ENCODE results near the gene TRIM13.
A peak's percentile ranks its signal among the peaks of the same experiment; 100 is the strongest.

TRIM13 gene

GRCh38 chr13:49996161-49996915 is 504 bp upstream of the TRIM13 start:
- DNase-seq (ENCODE audit: low read depth) = peak; percentile 69

GRCh38 chr13:49997955-49998354 is 1.1 kb downstream of the TRIM13 start:
- no peak for DNase-seq (ENCODE audit: low read depth)

DNA sequence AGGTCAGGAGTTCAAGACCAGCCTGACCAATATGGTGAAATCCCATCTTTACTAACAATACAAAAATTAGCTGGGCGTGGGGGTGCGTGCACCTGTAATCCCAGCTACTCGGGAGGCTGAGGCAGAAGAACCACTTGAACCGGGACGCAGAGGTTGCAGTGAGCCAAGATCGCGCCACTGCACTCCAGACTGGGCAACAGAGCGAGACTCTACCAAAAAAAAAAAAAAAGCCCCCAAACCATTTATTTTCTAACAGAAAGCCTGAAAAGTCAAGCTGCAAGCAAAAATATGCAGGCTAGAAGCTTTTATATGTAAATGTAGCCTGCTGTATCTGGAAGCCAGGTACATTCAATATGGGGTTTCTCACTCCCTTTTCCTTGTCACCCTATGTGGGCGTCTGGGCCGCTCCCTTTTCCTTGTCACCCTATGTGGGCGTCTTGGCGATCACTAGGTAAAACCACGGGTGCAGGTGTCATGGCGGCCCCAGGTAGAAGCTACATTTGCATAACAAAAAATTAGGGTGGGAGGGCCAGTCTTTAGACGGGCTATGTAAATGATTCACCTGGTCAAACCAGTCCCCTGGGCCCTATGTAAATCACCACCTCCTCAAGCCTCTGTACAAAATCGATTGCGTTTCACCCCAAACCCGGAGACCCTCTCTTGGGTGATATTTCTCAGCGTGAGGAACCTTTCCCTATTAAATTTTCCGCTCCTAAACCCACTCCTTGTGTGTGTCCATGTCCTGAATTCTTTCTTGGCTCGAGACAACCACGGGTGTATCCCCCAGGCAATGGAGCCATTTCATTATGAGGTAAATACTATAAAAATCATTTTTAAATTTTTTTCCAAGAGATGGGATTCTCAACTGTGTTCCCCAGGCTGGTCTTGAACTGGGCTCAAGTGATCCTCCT is 2.1 kb downstream of the TRIM13 start:
- no peak for DNase-seq (ENCODE audit: low read depth)

DNA sequence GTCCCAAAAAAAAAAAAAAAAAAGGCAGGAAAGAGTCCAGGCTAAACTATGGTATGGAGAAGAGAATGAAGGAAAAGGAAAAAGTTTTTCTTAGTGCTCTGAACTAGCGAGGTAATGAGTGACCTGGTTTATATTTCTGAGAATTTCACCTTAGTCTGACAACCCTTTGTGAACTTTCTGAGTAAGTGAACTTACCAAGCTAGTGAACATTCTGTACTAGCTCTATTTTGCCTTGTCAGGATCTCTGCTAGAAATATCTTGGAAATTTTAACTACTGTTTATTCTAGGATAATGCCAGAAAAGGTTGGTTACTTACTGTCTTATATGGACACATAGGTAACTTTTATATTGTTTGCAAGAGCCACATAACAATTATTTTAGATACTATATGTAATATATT is 4.4 kb downstream of the TRIM13 start:
- no peak for DNase-seq (ENCODE audit: low read depth)

- no peak for DNase-seq (ENCODE audit: low read depth)
These were observed 9.7 kb downstream of the TRIM13 start for GRCh38 chr13:50006426-50007135.

DNA sequence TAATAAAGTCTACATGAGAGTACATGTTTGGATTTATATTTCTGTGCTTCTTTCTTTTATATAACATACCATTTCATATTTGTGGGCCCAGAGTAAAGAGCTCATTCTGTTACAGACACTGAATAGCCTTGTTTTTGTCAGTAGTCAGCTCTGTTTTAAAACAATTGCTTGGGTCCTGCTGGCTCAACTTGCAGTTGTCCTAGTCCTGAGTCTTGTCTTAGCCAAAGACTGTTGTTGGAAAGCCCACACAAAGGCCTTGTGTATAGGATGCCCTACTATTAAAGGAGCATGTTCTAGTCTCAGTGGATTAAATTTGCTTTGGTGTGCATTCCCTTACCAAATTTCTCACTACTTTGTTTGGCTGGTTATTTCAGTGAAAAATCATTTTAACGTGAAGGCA is 14.6 kb downstream of the TRIM13 start:
- DNase-seq (ENCODE audit: low read depth) = no peak

DNA sequence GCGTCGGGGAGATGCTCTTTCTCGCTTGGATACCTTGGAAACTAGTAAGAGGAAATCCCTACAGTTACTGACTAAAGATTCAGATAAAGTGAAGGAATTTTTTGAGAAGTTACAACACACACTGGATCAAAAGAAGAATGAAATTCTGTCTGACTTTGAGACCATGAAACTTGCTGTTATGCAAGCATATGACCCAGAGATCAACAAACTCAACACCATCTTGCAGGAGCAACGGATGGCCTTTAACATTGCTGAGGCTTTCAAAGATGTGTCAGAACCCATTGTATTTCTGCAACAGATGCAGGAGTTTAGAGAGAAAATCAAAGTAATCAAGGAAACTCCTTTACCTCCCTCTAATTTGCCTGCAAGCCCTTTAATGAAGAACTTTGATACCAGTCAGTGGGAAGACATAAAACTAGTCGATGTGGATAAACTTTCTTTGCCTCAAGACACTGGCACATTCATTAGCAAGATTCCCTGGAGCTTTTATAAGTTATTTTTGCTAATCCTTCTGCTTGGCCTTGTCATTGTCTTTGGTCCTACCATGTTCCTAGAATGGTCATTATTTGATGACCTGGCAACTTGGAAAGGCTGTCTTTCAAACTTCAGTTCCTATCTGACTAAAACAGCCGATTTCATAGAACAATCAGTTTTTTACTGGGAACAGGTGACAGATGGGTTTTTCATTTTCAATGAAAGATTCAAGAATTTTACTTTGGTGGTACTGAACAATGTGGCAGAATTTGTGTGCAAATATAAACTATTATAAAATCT is 15.7 kb downstream of the TRIM13 start:
- DNase-seq (ENCODE audit: low read depth) = no peak

DNA sequence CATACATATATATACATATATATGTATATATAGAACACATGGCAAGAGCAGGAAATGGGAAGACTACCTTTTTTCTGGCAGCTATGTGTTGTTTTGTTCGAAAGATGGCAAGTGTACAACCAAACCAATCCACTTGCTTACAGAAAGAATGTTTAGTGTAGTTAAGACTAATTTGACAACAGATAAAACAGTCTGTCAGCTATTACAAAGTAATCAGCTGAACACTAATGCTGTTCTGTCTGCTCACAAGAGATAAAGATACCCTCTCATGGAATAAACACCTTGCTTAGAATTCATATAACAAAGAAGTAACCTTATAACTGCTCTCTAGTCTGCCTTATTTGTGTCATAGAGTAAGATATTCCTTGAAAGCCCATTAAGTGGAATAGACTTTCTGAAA is 17.5 kb downstream of the TRIM13 start:
- no peak for DNase-seq (ENCODE audit: low read depth)

- no peak for DNase-seq (ENCODE audit: low read depth)
These were observed 18.4 kb downstream of the TRIM13 start, which contains the start of gene KCNRG for GRCh38 chr13:50015258-50015657. TSS of gene KCNRG (plus strand) at chr13:50015444. CDS start at chr13:50015494, 50 bp downstream.

GRCh38 chr13:50015750-50016149 is 18.9 kb downstream of the TRIM13 start:
- no peak for DNase-seq (ENCODE audit: low read depth)

DNA sequence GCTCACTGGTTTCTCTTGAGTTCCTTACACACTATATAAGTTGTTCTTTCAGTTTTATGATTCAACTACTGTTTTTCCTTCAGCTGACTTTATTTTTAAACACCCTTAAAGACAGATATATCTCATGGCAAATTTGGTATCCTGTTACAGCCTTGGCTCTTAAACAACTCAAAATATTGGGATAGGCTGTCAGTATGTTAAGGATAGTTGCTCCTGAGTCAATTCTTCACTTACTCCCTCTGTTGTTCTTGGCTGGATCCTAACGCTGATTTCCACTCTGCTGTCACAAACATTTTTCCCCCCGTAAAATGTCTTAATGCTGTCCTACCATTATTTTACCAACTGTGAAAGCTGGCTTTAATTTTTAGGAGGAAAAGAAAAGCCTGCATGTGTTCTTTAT is 19.6 kb downstream of the TRIM13 start:
- DNase-seq (ENCODE audit: low read depth) = no peak

- no peak for DNase-seq (ENCODE audit: low read depth)
These were observed 21.0 kb downstream of the TRIM13 start for GRCh38 chr13:50017819-50018218.

DNA sequence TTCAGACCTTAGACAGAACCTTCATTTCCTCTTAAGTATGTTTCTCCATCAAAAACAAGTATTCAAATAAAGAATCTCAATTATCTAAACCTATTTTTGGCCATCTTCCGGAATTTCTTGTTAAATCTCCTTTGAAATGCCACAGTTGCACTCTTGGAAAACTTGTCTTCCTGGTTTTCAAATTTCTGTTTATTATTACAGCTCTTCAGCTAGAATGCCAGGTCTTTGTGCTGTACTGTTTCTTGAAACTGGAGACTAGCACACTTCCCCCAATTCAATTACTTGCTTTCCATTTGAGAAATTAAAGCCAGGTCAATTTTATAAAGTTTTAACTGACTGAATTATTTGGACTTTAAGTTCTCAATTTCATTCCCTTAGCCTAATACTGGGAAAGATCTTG is 28.6 kb downstream of the TRIM13 start:
- no peak for DNase-seq (ENCODE audit: low read depth)

DNA sequence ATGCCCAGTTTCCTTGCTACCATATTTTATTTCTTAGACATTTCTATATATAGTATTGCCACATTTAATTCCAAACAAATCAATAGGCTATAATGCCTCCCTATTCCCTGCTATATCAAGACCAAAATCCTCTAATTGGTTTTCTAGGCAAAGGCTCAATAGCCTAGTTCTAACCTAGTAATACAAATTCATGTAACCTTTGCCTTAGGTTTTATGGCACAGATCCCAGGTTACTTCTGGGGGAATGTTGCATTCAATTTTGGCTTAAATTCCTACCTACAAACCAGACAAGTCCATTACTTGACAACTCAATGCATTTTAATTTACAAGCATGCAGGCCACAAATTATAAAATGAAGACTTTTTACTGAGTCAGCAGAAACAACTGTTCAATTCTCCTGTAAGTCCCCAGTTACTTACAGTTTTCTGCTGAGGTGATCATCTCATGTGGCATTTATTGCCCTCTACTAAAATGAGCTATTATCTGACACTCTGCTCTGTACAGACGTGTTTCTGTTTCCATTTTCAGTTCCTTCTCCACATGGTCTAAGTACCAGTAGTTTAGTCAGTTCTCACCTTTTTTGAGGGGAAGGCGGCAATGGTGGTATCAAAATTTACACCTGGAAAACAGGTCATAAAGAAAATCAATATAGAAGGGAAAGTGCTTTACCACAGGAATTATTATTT is 30.1 kb downstream of the TRIM13 start:
- no peak for DNase-seq (ENCODE audit: low read depth)

- no peak for DNase-seq (ENCODE audit: low read depth)
These were observed 33.5 kb downstream of the TRIM13 start for GRCh38 chr13:50030315-50030714.

- DNase-seq (ENCODE audit: low read depth) = no peak
These were observed 36.9 kb downstream of the TRIM13 start for GRCh38 chr13:50033725-50034124.

DNA sequence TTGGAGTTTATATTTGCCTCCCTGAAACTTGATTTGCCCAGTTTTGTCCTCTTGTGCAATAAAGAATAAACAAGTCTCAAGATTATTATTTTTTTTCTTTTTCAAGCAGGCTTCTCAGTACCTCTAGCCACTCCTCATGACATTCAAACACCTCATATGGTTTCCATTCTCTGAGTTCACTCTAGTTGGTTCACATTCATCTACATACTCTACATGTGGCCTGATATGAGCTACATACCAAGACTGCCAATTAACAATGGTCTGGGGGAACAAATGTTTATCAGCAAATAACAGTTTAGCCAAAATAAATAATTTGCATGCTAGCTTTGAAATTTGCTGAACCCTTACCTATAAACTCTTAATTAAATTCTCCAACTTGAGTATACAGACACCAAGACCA is 40.9 kb downstream of the TRIM13 start:
- DNase-seq (ENCODE audit: low read depth) = no peak

DNA sequence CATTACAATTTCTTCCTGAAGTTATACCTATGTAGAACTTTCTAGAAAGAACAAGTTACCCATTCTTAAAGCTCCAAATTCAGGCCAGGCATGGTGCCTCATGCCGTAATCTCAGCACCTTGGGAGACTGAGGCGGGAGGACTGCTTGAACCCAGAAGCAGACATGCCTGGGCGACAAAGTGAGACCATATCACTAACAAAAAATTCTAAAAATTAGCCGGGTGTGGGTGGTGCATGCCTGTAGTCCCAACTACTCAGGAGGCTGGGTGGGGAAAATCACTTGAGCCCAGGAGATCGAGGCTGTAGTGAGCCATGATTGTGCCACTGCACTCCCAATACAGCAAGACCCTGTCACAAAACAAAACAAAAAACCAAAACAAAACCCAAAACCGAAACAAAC is 41.4 kb downstream of the TRIM13 start:
- DNase-seq (ENCODE audit: low read depth) = no peak

DNA sequence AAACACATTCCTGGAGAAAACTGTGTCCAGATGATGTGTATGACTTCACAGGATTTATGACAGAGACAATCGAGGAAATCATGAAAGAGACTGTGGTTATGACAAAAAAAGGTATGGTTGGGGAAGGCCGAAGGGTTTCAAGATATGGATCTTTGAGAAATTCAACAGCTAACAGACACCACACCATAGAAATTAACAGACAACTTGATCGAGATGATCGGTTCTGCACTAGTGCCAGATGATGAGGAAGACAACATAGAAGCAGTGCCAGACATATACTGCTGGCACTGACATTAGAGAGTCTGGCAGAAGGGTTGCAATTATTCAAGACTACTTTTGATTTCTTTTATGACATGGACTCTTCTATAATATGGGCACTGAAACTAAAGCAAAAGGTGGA is 55.6 kb downstream of the TRIM13 start:
- no peak for DNase-seq (ENCODE audit: low read depth)

GRCh38 chr13:50053844-50054243 is 57.0 kb downstream of the TRIM13 start:
- DNase-seq (ENCODE audit: low read depth) = no peak

- no peak for DNase-seq (ENCODE audit: low read depth)
These were observed 58.6 kb downstream of the TRIM13 start for GRCh38 chr13:50055454-50055853.

Data from stimulated activated CD8-positive, alpha-beta memory T cell treated with anti-CD3 and anti-CD28 coated beads, Interleukin-7, amount 100 ng/mL, for 24 hours (primary cell).